Lower leg skin (tissue), 4 donors: ENCODE measurements around the gene SCN2B. TPM values are rescaled to one million over a fixed set of nuclear protein-coding genes. Genes with fewer than 3 reads are reported as not detected.

Experiments used
- DNase-seq, 2 donors: peaks; one replicate each; pipeline ENCODE4 v3.0.0-alpha.2; 2019; ENCODE audit warnings: low spot score in 2 of 2
- H3K4me3 ChIP-seq: fragments of 200-600 bp; sonication (generic); 2 replicates; pipeline ENCODE4 v1.5.1; 2017; ENCODE audit warnings: mild to moderate bottlenecking, low read depth; ENCODE audit not compliant: poor library complexity, severe bottlenecking
- CTCF ChIP-seq, 3 donors: fragments of 450-650 bp; IDR thresholded peaks; one replicate each; pipeline ENCODE4 v1.5.1; 2016; ENCODE audit warnings: antibody characterized with exemption in 3 of 3, mild to moderate bottlenecking in 3 of 3, moderate library complexity in 2 of 3
- POLR2A ChIP-seq, 2 donors: fragments of 450-650 bp; IDR thresholded peaks; one replicate each; pipeline ENCODE4 v1.6.1; 2016 to 2017; ENCODE audit warnings: antibody characterized with exemption in 2 of 2, mild to moderate bottlenecking in 1 of 2, moderate library complexity in 1 of 2
- WGBS, 2 donors: methylation state at CpG; one replicate each; pipeline ENCODE4 v1.1.5; 2018; 5-methylcytosine and 5-hydroxymethylcytosine counted together
- intact Hi-C: fragments of 100-400 bp; cut with DNase I; formaldehyde crosslinking; loops from one replicate; pipeline ENCODE4 v1.15.0; 2023; ENCODE audit warnings: low total_unique reads
- total RNA-seq, 4 donors: library from RNA; depleted of rRNA; stranded (reverse); fragments of >200 nt; gene quantifications; one replicate each; pipeline ENCODE4 v1.1.0, GENCODE V29; 2016

Gene SCN2B
- total RNA-seq, 4 donors from 2014 or later = 0.06 TPM; not detected in 3

GRCh38 chr11:118148240-118148639, 28.2 kb downstream of the SCN2B start:
- 66 to 78% methylated on average over 8 of the region's 8 CpGs for WGBS, 2 donors
- H3K4me3 ChIP-seq = no peak overlapping the region
- no peak for DNase-seq
- intact Hi-C loops = no loop called here
- TF ChIP-seq POLR2A (IDR thresholded peaks at IDR 0.05) (no peak), CTCF (IDR thresholded peaks at IDR 0.05) (no peak)

- intact Hi-C loops = no loop called here
- TF ChIP-seq CTCF (IDR thresholded peaks at IDR 0.05) = no peak
- TF ChIP-seq POLR2A (IDR thresholded peaks at IDR 0.05) = no peak
- DNase-seq = no peak
- 68 to 73% methylated on average over 3 of the region's 3 CpGs for WGBS, 2 donors
- no peak overlapping the region for H3K4me3 ChIP-seq
Observed at GRCh38 chr11:118147502-118147901, 28.9 kb downstream of the SCN2B start.

GRCh38 chr11:118146554-118146953, 29.9 kb downstream of the SCN2B start:
- TF ChIP-seq CTCF (IDR thresholded peaks at IDR 0.05) = no peak
- TF ChIP-seq POLR2A (IDR thresholded peaks at IDR 0.05) = no peak
- WGBS, 2 donors = 81 to 82% methylated on average over 6 of the region's 6 CpGs
- intact Hi-C loops = no loop called here
- H3K4me3 ChIP-seq = no peak overlapping the region
- no peak for DNase-seq

GRCh38 chr11:118145285-118146227, 30.9 kb downstream of the SCN2B start:
- WGBS, 2 donors = 2% methylated on average over 54 to 63 of the region's 78 CpGs
- peak overlapping the region; percentile 29 for H3K4me3 ChIP-seq
- TF ChIP-seq CTCF (IDR thresholded peaks at IDR 0.05) (peak in 2 of 3 donors; percentile 75 to 93), POLR2A (IDR thresholded peaks at IDR 0.05) (no peak)
- intact Hi-C loops = no loop called here
- DNase-seq = peak; percentile 84 to 97

GRCh38 chr11:118144301-118145268, 31.9 kb downstream of the SCN2B start:
- 56 to 57% methylated on average over 20 of the region's 20 CpGs for WGBS, 2 donors
- no peak for TF ChIP-seq CTCF (IDR thresholded peaks at IDR 0.05)
- no peak overlapping the region for H3K4me3 ChIP-seq
- DNase-seq = no peak
- intact Hi-C loops = no loop called here
